NCI-H526 (cell line): ENCODE results near the gene CCNYL1.
"Not testable (repeated sequence)": the region's sequence is repeated elsewhere in the genome, so short reads cannot be mapped to it uniquely, and the experiment has no call there.

ENCODE experiments used
- DNase-seq, 2 experiments: peaks; one replicate each; lab custom pipeline; 2025; lab: John Stamatoyannopoulos, UW

CCNYL1 gene

DNA sequence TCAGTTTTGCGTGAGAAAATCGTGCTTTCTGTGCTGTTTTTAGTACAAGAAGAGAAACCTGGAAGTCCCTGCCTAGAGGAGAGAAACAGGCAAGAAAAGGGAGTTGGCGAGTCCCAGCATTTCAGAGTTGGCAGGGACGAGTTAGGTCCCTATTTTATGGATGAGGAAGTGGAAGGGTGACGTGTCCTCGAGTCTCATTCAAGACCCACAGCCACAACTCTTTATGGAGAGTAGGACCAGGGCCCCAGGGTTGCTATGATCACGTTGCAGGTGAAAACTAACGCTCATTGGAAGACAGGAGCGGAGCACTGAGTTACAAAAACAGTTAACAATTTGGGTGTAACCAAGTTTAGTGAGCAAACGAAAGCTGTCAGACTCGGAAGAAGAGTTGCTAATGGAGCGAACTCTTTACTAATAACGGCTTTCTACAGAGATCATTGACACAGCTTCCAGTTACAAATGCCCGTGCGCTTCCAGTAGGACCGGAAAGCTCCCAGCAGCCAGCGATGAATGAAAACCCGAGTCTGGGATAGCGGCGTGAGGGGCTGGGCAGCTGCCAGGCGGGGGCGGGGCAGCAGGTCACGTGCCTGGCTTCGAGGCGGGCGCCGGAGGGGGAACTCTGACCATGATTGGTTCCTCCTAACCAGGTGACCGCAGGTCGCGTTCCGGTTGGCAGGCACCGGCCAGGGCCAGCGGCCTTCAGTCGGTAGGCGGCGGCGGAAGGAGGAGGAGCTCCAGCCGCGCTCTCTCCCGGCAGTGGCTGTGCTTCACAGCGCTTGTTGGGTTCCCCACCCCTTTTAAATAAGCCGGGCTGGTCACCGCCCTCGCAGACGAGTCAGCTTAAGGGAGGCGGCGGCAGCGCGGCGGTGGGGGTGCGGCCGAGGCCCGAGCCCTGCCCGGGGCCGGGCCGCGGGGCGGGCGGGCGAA is at the start of gene CCNYL1:
Gene CCNYL1, plus strand, starts transcription at position 827 of the 927 bp plus-strand sequence. CDS start 257 bp downstream, outside the sequence.
- DNase-seq = peak; percentile 96 to 99

DNA sequence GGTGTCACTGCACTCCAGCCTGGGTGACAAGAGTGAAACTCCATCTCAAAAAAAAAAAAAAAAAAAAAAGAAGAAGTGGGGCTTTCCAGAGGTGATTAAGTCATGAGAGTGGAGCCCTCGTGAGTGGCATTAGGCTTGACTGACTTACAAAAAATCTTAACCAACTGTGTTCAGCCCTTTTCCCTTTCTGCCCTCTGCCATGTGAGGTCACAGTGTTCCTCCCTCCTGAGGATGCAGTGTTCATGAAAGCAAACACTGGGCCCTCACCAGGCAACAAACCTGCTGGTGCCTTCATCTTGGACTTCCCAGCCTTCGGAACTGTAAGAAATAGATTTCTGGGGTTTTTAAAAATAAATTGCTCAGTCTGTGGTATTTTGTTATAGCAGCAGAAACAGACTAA is 49.2 kb upstream of the CCNYL1 start:
- no peak for DNase-seq

GRCh38 chr2:207663870-207664545 is 47.4 kb upstream of the CCNYL1 start:
- DNase-seq = no peak

GRCh38 chr2:207670887-207671286 is 40.6 kb upstream of the CCNYL1 start:
- DNase-seq = no peak

DNA sequence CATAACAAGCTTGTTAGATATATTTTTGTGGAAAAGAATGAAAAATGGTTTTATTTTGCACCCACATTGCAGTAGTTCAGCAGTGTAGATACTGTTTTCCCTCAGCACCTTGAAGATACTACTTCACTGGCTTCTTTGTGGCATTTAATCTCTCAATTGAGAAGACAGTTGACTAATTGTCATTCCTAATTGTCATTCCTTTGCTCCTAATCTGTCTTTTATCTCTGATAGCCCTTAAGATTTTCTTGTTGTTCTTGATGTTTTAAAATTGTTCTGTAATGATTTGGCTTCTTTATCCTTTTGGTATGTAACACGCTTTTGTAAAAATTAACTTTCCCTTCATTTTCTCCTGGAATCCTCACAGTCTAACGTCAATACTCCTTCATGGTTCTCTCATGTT is 38.0 kb upstream of the CCNYL1 start:
- no peak for DNase-seq

DNA sequence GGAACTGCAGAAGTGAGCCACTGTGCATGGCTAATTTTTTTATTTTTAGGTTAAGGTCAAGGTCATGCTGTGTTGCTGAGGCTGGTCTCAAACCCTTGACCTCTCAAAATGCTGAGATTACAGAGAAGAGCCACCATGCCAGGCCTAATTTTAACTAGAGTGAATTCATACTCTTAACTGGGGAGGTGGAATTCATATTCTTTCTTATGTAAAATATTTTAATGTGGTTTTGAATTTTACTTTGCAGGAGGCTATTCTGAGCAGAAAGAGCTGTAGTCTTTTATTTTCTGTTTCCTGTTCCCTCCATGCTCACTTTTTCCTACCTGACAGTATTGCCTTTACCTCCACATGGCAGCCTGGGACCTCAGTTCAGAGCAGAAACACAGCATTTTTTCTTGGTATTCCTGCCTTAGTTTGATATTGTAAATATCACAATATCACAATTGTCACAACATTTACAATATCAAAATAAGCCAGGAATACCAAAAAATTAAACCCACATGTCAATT is 37.1 kb upstream of the CCNYL1 start:
- no peak for DNase-seq

DNA sequence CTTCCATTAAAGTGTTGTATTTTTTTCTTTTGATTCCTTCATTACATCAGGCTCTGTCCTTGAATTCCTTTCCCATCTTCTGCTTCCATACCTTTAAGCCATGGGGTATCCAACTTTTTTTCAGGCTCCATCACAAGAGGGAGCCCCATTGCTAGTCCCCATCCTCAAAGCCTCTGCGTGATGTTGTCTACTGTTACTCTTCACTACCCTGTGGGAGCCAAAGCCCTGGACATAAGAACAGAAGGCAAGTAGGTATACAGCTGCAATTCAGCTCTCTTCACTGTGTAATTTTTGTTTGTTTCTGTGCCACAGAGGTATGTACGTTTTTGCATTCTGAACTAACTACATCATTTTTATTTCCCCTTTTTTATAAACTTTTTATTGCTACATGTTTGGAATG is 36.6 kb upstream of the CCNYL1 start:
- DNase-seq = no peak

DNA sequence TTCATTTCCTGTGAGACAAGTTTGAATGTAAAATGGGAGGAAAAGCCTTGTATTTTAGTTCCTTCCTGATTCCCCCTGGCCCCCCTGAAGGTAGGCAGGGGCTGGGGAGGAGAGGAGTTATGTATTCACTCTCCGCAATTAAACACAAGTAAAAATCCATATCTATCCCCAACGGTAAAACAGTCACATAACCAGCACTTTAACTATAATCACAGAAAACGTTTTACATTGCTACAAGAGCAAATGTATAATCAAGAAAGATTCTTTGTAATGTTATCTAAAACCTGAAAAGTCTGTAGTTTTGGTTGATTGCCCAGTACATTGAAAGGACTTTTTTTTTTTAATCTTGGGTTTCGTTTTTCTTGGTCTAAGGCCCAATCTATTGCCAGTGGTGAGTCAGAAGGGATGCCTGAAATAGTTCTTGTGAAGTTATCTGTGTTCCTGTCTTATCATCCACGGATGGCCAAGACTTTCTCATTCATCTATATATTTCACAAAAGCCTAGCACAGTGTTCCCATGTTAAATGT is 34.5 kb upstream of the CCNYL1 start:
- DNase-seq = no peak

DNA sequence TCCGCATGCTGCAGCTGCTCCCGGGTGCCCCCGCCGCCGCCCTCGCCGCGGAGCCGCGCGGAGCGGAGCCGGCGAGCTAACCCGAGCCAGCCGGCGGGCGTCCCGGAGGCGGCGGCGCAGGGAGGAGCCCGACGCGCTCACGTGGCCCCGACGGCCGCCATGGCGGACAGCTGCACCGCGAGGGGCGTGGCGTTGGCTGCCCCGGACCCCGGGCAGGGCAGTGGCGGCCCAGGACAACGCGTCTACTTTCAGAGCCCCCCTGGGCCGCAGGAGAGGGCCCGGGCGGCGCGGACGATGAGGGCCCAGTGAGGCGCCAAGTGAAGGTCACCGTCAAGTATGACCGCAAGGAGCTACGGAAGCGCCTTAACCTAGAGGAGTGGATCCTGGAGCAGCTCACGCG is 30.0 kb upstream of the CCNYL1 start:
- no peak for DNase-seq

DNA sequence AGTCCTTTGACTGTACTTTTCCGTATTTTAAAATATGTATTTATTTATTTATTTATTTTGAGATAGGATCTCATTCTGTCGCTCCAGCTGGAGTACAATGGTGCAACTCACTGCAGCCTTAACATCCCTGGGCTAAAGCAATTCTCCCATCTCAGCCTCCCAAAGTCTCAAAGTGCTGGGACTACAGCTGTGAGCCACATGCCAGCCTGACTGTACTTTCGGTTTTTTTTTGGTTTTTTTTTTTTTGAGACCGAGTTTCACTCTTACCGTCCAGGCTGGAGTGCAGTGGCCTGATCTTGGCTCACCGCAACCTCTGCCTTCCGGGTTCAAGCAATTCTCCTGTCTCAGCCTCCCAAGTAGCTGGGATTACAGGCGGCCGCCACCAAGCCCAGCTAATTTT is 28.9 kb upstream of the CCNYL1 start:
- no peak for DNase-seq

GRCh38 chr2:207683438-207683837 is 28.0 kb upstream of the CCNYL1 start:
- no peak for DNase-seq

DNA sequence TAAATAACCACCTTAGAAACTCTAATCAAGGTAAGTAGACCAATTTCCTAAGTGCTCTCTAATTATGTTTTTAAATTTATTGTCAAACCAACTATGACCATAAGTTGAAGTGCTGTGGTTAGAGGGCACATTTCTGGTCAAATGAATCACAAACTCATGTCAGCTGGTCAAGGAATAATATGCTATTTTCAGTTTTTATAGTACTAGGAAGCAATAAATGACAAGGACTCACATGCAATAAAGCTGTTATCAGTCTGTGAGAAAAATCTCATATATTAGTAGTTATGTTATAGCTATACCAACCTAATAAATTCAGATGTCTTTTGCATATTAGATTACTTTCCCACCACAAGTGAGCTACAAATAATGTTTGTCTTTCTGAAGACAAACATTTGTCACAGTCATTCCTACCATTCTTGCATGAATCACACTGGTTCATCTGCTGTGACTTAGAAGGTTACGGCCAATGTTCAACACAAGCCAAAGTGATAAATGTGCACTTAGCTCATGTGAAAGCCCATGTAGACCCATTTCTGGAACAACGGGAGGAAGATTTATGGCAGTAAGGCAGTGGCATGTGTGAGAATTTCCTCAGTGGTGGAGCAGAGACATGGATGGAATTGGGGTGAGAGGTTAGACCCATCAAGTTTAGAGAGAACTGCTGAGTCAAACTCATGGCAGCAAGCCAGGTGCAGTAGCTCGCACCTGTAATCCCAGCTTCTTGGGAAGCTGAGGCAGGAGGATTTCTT is 27.4 kb upstream of the CCNYL1 start:
- no peak for DNase-seq

GRCh38 chr2:207686812-207687211 is 24.6 kb upstream of the CCNYL1 start:
- no peak for DNase-seq

GRCh38 chr2:207688597-207688996 is 22.8 kb upstream of the CCNYL1 start:
- no peak for DNase-seq

GRCh38 chr2:207690845-207691461 is 20.5 kb upstream of the CCNYL1 start:
- not testable (repeated sequence) for DNase-seq

DNA sequence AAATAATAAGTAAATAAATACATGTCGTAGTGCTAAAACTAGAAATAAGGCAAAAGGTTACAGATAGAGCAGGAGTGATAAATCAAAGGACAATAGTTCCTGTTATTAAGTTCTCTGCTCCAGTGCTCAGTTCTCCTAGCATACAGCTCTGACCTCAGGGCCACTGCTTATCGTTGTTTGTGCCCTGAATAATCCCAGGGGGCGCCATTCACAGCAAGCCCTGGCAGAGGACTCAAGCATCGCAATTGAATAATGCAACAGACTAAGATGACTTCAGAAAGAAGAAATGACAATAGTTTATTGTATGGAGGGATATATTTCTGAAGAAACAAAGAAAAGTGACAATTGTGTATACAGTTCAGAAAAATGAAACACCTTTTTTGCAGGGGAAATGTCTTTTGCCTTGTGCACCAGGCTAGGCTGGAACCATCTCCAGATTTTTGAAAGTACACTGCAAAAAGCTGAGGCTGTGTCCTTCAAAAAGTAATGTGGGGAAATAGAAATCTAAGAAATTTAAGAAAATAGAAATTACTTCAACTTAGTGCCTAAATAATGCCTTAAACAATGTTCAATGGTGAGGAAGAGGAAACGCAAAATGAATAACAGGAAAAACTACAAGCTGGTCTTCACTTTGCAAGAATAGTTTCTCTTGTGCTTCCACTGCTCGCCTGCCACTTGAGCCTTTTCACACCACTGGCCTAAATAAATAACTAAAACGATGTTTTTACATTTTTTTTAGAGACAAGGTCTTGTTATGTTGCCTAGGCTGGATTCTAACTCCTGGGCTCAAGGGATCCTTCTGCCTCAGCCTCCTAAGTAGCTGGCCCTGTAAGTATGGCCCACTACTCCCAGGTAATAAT is 19.0 kb upstream of the CCNYL1 start:
- DNase-seq = peak; percentile 13 to 49

- DNase-seq = no peak
These were observed 17.7 kb upstream of the CCNYL1 start for GRCh38 chr2:207693641-207694249.

- no peak for DNase-seq
These were observed 16.6 kb upstream of the CCNYL1 start for GRCh38 chr2:207694811-207695281.

DNA sequence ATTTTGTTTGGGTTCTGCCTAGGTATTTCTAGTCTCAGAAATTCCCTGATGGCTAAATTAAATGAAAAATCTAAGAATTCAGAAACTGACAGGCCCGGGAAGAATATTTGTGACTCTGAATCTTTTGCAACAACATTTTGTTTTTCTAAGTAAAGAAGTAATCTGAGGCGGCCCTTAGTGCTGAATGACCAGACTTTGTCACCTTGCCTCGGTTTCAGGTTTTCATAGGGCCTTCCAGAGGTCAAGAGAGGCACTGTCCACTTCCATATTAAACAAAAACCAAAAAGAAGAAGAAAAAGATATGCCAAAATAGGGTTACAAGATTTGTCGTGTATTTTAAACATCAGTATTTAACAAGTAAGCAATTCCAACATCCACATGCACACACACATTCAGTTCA is 16.1 kb upstream of the CCNYL1 start:
- no peak for DNase-seq

- not testable (repeated sequence) for DNase-seq
These were observed 14.5 kb upstream of the CCNYL1 start for GRCh38 chr2:207696911-207697310.
